Stimulated activated CD8-positive, alpha-beta memory T cell treated with anti-CD3 and anti-CD28 coated beads, Interleukin-15, amount 100 ng/mL, for 1 hour (primary cell): ENCODE data around the gene MYO18A.

ENCODE experiments used
- DNase-seq: peaks from one replicate; pipeline ENCODE4 v3.0.0-alpha.2; 2020; ENCODE audit warnings: low read depth

Gene MYO18A

DNA sequence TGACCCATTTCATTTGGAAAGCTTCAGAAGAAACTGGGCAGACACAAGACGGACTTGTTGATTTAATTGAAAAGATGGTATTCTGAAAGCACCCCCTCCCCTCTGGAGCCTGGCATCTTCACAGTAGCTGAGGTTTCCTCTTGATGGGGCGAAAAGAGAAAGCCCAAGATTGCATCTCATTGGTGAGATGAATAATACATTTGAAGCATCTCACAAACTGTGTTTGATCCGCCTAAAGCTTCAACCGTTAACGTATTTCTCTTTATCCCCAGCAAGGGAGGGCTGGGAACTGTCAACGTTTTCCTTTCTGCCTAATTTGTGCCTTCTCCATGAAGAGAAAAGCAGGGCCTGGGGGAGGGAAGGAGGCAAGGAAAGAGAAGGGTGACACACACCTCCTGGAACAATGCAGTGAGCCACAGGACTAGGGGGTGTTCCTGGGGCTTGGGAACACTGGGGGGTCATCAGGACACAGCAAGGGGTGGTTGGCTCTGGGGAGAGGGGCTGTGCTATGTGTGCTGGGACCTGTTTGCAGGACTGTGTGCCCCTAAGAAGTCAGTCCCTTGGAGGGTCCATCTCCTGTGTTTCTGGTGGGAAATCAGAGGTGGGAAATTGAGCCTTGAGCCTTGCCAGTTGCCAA is 155.8 kb downstream of the MYO18A start:
- no peak for DNase-seq

DNA sequence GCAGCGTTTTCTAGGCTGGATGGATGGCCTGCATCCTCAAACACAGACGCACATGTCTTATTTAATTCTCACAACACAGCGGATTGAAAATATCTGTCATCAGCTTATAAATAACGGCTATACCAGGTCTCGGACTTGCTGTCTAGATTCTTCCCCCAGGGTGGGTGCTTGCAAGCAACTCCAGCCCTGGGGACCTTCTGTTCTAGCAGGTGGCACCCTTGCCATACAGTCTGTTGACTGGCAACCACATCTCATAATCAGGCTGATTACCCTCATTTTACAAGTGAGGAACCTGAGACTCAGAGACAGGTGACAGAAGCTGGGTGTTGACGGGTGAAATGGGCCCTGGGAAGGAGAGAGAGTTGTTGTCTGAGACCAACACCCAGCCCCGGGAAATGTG is 158.1 kb downstream of the MYO18A start:
- no peak for DNase-seq

- no peak for DNase-seq
Measured at GRCh38 chr17:29021226-29021625, 159.0 kb downstream of the MYO18A start.
